Measurements from ENCODE around the gene SYVN1.

DNA sequence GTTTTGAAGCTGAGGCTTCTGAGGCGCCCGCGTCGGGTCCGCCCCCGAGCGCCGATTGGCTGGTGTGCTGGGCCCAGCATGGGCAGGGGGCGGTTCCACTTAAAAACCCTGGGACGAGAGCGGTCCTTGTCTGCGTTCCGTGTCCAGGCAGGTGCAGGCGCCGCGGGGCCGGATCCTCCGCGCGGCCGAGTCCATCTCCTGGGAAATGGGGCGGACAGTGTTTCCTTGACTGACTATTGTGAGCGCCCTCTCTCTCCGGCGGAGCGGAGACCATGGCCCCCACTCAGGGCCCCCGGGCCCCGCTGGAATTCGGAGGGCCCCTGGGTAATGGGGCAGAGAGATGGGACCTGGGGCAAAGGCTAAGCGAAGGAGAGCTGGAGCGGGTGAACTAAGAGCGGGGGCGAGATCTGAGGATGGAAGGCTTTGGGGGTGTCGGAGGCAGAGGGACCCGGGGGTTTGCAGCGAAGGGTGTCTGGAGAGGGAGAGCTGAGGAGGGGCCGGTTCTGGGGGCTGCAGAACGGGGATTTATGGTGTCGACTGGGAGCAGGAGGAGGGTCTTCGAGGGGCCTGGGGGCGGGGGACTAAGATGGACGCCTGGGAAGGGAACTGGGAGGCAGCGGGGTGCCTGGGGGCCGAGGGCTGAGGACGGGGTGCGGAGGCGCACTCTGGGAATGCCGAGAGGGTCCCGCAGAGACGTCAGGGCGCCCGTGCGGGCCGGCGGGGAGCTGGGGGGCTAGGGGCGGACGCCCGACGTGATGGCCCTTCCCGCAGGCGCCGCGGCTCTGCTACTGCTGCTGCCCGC lies 22.4 kb downstream of the SYVN1 start, which contains the start of gene TM7SF2:
- TF ChIP-seq, protein P1, sequence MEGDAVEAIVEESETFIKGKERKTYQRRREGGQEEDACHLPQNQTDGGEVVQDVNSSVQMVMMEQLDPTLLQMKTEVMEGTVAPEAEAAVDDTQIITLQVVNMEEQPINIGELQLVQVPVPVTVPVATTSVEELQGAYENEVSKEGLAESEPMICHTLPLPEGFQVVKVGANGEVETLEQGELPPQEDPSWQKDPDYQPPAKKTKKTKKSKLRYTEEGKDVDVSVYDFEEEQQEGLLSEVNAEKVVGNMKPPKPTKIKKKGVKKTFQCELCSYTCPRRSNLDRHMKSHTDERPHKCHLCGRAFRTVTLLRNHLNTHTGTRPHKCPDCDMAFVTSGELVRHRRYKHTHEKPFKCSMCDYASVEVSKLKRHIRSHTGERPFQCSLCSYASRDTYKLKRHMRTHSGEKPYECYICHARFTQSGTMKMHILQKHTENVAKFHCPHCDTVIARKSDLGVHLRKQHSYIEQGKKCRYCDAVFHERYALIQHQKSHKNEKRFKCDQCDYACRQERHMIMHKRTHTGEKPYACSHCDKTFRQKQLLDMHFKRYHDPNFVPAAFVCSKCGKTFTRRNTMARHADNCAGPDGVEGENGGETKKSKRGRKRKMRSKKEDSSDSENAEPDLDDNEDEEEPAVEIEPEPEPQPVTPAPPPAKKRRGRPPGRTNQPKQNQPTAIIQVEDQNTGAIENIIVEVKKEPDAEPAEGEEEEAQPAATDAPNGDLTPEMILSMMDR (IDR thresholded peaks at IDR 0.05; ENCODE audit: low read depth, low read length): no peak
- TF ChIP-seq EZH2phosphoT487 (IDR thresholded peaks at IDR 0.05; ENCODE audit: low read depth): no peak

All from OCI-LY3 (cell line).